GM04504 (cell line): Measurements from ENCODE around the gene S100B.
"Not testable (repeated sequence)": the region's sequence is repeated elsewhere in the genome, so short reads cannot be mapped to it uniquely, and the experiment has no call there.

ENCODE experiments used
- DNase-seq: peaks from one replicate; pipeline ENCODE4 v3.0.0-alpha.2; 2012; ENCODE audit warnings: low read depth

S100B gene

DNA sequence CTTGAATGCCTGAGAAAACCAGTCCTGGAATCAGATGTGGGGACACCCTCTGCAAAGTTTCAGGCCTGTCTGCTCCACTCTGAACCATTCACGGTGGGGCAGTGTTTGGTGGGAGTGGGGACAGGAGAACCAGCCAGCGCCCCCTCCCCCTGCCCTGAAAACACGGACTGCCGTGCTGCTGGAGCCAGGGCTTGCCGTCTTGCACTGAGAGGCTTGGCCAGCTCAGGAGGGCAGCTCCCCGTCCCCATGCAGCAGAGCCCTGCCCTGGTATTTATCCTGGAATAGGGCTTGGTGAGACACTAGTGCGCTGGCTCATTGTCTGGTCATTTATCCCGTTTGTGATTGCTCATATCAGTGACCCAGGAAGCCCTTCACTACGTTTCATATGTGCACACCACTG lies 3.9 kb downstream of the S100B start:
- no peak for DNase-seq

DNA sequence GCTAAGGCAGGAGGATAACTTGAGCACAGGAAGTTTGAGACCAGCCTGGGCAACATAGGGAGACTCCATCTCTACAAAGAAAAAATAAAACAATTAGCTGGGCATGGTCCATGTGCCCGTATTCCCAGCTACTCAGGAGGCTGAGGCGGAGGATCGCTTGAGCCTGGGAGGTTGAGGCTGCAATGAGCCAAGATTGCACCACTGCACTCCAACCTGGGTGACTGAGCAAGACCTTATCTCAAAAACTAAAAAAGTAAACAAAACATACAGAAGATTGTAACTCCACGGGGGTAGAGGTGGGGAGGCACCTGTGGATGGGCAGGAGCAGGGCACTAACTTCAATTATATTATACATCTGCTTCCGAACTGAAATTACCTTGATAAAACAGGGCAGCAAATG lies 4.6 kb downstream of the S100B start:
- DNase-seq, result no peak

- peak; percentile 77 for DNase-seq
Measured at GRCh38 chr21:46598581-46599572, 6.0 kb downstream of the S100B start.

DNA sequence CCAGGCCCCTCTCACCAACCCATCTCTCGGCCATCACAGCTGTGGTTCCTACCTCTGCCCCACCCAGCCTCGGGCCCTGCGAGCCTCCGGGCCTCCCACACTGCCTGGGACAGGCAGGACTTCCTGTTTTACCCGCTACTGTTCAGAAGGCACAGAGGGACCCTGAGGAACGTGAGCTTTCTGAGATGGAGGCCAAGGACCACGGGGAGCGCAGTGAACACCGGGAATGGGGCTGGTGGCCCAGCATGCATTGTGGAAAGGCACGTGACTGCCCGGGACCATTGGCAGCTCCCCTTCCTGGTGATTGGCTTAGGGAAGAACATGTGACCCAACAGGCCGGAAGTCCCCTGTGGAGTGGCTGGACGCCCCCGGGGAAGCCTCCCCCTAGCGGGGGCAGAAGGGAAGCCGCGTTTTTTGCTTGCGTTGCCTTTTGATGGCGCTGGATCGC lies 7.0 kb downstream of the S100B start:
- DNase-seq, result no peak

- DNase-seq, result no peak
Measured at GRCh38 chr21:46597031-46597430, 7.9 kb downstream of the S100B start.

DNA sequence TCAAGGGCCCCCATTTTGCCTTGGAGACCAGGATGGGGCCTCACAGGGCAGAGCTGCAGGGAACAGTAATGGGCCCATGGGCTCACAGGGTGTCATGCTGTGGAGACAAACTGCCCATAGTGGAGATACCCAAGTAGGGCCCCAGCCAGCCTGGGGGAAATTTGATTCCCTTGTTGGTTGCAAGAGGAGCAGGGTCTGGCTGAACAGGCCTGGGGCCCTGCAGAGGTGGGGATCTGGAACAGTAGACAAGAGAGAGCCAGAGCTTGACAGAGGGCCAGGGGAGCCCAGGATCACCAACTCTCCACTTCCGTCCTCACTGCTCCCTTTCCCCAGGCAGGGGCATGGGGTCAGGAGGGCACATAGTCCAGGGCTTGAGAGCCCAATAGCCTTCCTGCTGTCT lies 8.7 kb downstream of the S100B start:
- no peak for DNase-seq

GRCh38 chr21:46594276-46594675 lies 10.6 kb downstream of the S100B start:
- DNase-seq, result no peak

DNA sequence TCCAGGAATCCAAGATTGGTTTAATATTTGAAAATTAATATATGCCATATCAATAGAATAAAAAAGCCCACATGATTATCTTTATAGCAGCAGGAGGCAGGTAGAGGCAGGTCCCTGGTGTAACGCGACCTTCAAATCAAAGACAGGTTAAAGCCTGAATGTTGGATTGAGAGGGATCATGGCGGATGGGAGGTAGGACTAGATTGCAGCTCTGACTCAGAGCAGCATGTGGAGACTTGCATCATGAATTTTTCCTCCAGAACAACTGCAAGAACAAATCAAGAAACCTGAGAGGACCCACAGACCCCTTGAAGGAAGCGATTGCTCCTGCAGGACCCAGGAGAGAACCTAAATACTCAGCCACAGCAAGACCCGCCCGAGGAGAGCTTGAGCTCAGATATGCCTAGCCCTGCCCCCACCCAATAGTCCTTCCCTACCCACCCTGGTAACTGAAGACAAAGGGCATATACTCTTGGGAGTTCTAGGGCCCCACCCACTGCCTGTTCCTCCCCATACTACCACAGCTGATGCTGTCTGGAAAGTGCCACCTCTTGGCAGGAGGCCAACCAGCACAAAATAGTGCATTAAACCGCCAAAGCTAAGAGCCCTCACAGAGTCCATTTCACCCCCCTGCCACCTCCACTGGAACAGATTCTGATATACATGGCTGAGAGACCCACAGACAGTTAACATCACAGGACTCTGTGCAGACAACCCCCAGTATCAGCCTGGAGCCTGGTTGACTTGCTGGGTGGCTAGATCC lies 19.5 kb downstream of the S100B start:
- no peak for DNase-seq

DNA sequence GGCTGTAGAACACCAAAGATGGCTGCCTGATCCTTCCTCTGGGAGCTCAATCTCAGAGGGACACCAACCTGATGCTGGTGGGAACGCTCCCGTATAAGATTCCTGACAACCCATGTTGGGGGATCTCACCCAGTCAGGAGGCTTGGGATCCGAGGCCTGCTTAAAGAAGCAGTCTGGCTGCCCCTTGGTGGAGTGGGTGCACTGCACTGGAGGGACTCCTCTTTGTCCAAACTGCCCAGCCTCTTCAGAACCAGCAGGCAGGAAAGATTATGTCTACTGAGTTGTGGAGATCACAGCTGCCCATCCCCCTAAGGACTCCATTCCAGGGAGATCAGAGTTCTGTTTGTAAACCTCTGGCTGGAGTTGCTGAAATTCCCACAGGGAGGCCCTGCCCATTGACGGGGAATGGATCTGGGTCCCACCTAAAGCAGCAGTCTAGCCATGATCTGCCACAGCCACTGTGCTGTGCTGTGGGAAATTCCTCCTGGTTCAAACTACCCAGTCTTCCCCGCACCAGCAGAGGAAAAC lies 23.0 kb downstream of the S100B start:
- no peak for DNase-seq

DNA sequence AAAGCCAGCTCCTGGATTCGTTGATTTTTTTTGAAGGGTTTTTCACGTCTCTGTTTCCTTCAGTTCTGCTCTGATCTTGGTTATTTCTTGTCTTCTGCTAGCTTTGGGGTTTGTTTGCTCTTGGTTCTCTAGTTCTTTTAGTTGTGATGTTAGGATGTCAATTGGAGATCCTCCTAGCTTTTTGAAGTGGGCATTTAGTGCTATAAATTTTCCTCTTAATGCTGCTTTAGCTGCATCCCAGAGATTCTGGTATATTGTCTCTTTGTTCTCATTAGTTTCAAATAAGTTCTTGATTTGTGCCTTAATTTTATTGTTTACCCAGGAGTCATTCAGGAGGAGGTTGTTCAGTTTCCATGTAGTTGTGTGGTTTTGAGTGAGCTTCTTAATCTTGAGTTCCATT lies 25.5 kb downstream of the S100B start:
- DNase-seq, result not testable (repeated sequence)

DNA sequence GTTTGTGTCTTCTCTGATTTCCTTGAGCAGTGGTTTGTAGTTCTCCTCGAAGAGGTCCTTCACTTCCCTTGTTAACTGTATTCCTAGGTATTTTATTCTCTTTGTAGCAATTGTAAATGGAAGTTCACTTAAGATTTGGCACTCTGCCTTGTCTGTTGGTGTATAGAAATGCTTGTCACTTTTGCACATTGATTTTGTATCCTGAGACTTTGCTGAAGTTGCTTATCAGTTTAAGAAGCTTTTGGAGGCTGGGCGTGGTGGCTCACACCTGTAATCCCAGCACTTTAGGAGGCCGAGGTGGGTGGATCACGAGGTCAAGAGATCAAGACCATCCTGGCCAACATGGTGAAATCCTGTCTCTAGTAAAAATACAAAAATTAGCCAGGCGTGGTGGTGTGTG lies 27.1 kb downstream of the S100B start:
- DNase-seq, result not testable (repeated sequence)

DNA sequence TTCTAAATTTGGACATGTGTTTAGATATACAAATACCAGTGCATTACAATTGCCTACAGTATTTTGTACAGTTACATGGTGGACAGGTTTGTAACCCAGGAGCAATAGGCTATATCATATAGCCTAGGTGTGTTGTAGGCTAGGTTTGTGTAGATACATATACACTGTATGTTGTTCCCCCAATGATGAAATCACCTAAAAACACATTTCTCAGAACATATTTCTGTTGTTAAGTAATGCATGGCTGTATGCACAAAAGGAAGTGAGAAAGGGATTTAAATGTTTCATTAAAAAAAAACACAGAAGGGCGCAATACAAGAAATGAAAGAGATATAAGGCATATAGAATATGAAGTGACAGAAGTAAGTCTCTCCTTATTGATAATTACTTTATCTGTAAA lies 32.0 kb downstream of the S100B start:
- DNase-seq, result no peak

DNA sequence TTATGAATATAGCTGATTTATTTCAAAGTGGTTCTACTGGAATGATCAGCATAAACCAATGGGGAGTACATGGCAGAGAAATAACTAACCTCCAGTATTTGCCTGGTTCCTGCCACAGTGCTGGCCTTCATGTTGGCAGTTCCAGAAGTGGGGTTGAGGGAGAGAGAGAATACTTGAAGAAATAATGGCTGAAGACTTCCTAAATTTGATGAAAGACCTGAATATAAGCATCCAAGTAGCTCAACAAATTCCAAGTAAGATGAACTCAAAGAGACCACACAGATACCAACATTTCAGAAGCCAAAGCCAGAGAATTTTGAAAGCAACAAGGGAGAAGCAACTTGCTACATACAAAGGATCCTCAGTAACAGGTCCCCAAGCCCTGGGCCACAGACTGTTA lies 34.3 kb downstream of the S100B start:
- DNase-seq, result no peak

- DNase-seq, result no peak
Measured at GRCh38 chr21:46570119-46570518, 34.8 kb downstream of the S100B start.

DNA sequence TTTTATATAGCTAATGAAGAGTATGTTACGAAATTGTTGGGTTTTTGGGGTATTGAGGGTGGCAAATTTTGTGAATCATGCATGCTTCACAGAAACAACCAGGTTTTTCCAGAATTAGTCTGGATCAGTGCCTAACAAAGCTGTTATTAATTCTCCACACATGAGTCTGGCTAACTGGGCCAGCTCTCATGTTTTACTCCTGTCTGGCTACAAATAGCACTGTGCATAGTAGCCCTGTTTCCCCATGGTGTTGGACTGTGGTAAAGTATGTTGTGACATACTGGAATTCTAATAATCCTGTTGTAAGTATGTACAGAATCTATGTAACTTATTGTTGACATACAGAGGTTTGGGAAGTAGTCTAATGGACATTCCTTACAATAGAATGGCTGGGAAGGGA lies 35.8 kb downstream of the S100B start:
- peak; percentile 3 for DNase-seq

GRCh38 chr21:46568562-46568961 lies 36.3 kb downstream of the S100B start:
- DNase-seq, result no peak

- DNase-seq, result no peak
Measured at GRCh38 chr21:46567348-46567747, 37.5 kb downstream of the S100B start.

DNA sequence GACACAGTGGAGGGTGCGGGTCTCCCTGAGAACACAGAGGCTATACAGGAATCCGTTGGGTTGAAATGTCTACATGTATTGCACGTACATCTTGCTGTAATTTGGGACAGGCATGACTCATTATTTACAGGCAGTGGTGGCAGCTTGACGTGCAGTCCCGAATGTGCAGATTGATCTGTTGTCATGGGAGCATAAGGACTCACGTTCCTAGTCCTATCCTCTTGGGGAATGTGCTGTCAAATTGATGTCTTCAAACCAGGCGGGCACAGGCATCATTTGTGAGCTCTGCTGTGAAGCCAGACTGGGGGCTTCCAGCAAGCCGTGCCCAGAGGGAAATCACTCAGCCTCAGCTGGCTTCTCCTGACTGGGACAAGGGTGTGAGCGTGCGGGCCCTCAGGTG lies 40.5 kb downstream of the S100B start:
- DNase-seq, result peak; percentile 9

- DNase-seq, result no peak
Measured at GRCh38 chr21:46562964-46563607, 41.8 kb downstream of the S100B start.

DNA sequence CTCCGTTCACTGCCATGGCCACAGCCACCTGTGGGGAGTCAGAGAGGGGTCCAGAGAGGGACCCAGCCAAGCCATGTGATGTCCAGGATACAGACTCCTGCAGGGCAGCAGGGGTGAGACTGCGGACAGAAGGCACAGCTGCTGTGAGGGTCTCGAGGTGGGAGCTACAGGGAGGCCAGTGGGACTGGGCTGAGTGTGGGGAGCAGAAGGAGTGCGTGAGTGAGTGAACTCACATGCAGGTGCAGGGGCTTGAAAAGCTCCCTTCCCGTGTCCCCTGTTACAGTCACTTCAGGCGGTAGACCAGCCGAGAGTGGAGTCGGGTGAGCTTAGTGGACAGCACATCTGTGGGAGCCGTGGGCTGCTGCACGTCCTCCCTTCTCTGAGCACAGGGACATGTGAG lies 42.4 kb downstream of the S100B start:
- DNase-seq, result no peak

DNA sequence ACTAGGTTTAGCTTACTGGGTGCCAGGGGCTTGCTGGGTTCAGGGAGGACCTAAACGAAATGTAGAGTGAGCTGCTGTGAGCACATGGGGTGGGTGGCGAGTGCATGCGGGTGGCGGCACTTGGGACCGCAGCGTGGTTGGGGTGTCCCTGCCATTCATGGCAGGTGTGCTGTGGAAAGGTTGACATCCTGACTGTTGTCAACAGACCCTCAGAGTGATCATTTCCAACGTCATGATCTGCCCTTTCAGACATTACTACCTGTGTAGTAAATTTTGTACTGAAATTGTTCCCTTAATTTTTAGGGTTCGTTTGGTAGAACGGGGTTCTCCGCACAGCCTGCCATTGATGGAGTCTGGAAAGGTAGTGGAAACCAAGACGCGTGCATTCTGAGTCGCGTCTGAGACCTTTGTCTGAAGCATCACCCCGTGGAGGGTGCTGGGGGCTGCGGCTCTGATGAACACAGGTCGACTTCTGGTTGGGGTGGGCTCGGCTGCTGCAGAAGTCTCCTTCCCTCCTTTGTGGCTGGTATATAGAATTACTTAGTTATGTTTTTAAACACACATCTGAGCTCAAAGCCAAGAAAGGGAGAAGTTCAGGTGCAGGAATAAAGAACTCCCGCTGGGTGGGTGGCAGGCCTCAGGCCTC lies 43.3 kb downstream of the S100B start:
- DNase-seq, result no peak
